Adrenal gland (tissue), 12 donors: Measurements from ENCODE around the gene SEC24D. TPM values are rescaled to one million over a fixed set of nuclear protein-coding genes. Genes with fewer than 3 reads are reported as not detected.
"Not testable (repeated sequence)": the region's sequence is repeated elsewhere in the genome, so short reads cannot be mapped to it uniquely, and the experiment has no call there.

ENCODE experiments used
- DNase-seq, 7 donors: peaks; one replicate each; pipeline ENCODE4 v3.0.0-alpha.2; 2019 to 2020
- H3K27ac ChIP-seq, 5 donors: fragments of 200-600 bp; sonication (generic) in 4 of 5; 1 replicate in 3 of 5; 2 replicates in 2 of 5; pipeline versions ENCODE4 v1.5.1 to v1.8.0; 2016 to 2020; ENCODE audit warnings: mild to moderate bottlenecking in 1 of 5
- H3K27me3 ChIP-seq: fragments of 200-600 bp; 2 replicates; pipeline ENCODE4 v1.8.0; 2021
- H3K36me3 ChIP-seq, 2 donors: fragments of 200-600 bp; replicated peaks in 1 of 2; 1 replicate in 1 of 2; 2 replicates in 1 of 2; pipeline versions ENCODE4 v1.5.1 to v1.8.0; 2018 to 2022
- H3K4me1 ChIP-seq, 2 donors: fragments of 200-600 bp; replicated peaks in 1 of 2; 1 replicate in 1 of 2; 2 replicates in 1 of 2; pipeline versions ENCODE4 v1.5.1 to v1.8.0; 2018 to 2021
- H3K4me3 ChIP-seq, 4 donors: fragments of 200-600 bp; sonication (generic) in 3 of 4; one replicate each; pipeline ENCODE4 v1.5.1; 2016 to 2018
- H3K9me3 ChIP-seq, 3 donors: fragments of 200-600 bp; sonication (generic) in 1 of 3; replicated peaks in 1 of 3; 1 replicate in 2 of 3; 2 replicates in 1 of 3; pipeline versions ENCODE4 v1.5.1 to v1.8.0; 2016 to 2021
- POLR2A ChIP-seq, 2 donors: fragments of 450-650 bp; IDR thresholded peaks; one replicate each; pipeline ENCODE4 v1.6.1; 2017; ENCODE audit warnings: antibody characterized with exemption in 2 of 2, mild to moderate bottlenecking in 2 of 2, moderate library complexity in 1 of 2
- WGBS, 4 donors: extraction: QIAGEN DNeasy Blood & Tissue Kit in 2 of 4; methylation state at CpG; one replicate each; pipeline versions ENCODE4 v1.1.5 to v1.1.7; 2013 to 2017; 5-methylcytosine and 5-hydroxymethylcytosine counted together
- intact Hi-C, 2 donors: fragments of 100-400 bp; cut with DNase I; formaldehyde crosslinking; loops; one replicate each; pipeline versions ENCODE4 v1.14.1 to v1.15.0; 2022 to 2023
- polyA plus RNA-seq, 3 donors: library from polyadenylated mRNA; stranded (reverse); fragments of 200-250 nt in 2 of 3; fragments of 350-450 nt in 1 of 3; fragmentation: Illumina TruSeq in 1 of 3; extraction: RNeasy Lipid Tissue Mini Kit (QIAGEN cat#74804) in 1 of 3; gene quantifications; one replicate each; pipeline ENCODE4 v1.2.3, GENCODE V29; 2013 to 2014
- total RNA-seq, 9 donors: library from RNA; depleted of rRNA in 4 of 9; stranded (reverse); fragments of >200 nt in 4 of 9; fragments of 120-200 nt in 1 of 9; fragmentation: NEBNext Ultra II Directional in 1 of 9; extraction: Animal tissue kit (Norgen Biotek cat#: 25700) in 1 of 9; gene quantifications; one replicate each; pipeline versions ENCODE4 v1.1.0 to v1.2.4, GENCODE V29; 2013 to 2023
- TF ChIP-seq, protein P1 (sequence below), 6 experiments: fragments of 450-650 bp in 4 of 6; fragments of 200-600 bp in 2 of 6; sonication (generic) in 1 of 6; IDR thresholded peaks; 1 replicate in 5 of 6; 2 replicates in 1 of 6; pipeline versions ENCODE4 v1.5.1 to v1.8.0; 2016 to 2021; ENCODE audit warnings: antibody characterized with exemption in 6 of 6, mild to moderate bottlenecking in 2 of 6, moderate library complexity in 1 of 6
- donor health status: healthy with polysubstance abuse.
- donor health status: Bipolar disorder and iron deficiency.
- donor health status: DM: yes; HTN: yes; CAD: no.
- donor health status: DM: no; HTN: no; CAD: no.
- donor health status: DM: no; HTN: no; CAD: no.
- donor health status: DM: yes; HTN: yes; CAD: no.

Gene SEC24D
- total and polyA plus RNA-seq, 12 donors = 5.3 to 93.6 (median 33.8) TPM

DNA sequence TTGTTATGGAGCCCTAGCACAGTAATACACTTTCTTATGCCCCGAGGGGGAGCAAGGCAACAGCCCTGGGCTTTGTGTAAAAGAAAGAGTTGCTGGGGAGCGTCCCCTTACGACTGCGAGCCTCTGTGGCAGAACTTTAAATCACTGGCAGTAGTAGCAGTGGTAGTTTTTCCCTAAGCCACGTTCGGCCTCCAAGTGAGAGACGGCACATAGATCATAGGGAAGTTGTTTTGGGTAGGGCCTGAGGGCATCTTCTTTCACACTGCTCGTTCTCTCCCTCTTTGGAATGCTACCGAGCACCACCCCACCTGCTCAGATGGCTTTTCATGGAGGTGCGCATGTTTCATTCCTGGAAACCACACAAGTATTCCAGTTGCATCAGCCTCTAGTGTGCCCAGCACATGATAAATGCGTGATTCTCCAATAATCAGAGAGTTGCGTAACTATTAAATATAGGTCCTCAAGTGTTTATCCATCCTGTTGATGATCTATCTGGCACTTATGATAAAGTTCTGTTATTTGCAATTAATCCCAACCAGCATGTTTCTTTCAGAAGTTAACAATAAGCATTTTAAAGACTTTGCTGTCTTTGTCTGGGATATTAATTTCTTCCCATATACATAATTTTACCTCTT is 45.7 kb upstream of the SEC24D start:
- DNase-seq = no peak
- TF ChIP-seq, protein P1, sequence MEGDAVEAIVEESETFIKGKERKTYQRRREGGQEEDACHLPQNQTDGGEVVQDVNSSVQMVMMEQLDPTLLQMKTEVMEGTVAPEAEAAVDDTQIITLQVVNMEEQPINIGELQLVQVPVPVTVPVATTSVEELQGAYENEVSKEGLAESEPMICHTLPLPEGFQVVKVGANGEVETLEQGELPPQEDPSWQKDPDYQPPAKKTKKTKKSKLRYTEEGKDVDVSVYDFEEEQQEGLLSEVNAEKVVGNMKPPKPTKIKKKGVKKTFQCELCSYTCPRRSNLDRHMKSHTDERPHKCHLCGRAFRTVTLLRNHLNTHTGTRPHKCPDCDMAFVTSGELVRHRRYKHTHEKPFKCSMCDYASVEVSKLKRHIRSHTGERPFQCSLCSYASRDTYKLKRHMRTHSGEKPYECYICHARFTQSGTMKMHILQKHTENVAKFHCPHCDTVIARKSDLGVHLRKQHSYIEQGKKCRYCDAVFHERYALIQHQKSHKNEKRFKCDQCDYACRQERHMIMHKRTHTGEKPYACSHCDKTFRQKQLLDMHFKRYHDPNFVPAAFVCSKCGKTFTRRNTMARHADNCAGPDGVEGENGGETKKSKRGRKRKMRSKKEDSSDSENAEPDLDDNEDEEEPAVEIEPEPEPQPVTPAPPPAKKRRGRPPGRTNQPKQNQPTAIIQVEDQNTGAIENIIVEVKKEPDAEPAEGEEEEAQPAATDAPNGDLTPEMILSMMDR (IDR thresholded peaks at IDR 0.05) = no peak
- TF ChIP-seq POLR2A (IDR thresholded peaks at IDR 0.05) = no peak
- Histone ChIP-seq H3K27ac (no peak overlapping the region), H3K36me3 (no peaks in the 10 kb centered on the region), H3K4me1 (no peaks in the 10 kb centered on the region), H3K27me3 (no peaks in the 10 kb centered on the region), H3K4me3 (no peak overlapping the region), H3K9me3 (no peaks in the 10 kb centered on the region)
- intact Hi-C loops = loop anchor here in 1 of 2 donors (10.0 kb wide), 1 partner anchor 107 kb away; no protein-coding TSS in a partner anchor
- WGBS, 4 donors = 81 to 90% (median 83%) methylated on average over 10 to 12 of the region's 12 CpGs

DNA sequence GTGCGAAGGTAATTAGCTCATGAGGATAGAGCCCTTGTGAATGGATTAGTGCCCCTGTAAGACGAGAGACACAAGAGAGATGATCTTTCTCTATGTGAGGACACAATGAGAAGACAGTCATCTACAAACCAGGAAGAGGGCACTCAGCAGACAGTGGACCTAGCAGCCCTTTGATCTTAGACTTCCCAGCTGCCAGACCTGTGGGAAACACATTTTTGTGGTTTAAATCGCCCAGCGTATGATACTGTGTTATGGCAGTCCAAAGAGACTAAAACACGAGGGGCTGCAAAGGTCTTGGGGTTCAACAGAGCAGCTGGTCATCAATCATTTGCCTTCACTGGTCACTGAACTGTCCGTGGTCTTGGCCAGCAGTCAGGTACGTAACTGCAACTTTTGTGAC is 43.5 kb upstream of the SEC24D start:
- Histone ChIP-seq H3K4me3 (no peak overlapping the region), H3K9me3 (no peaks in the 10 kb centered on the region), H3K36me3 (no peaks in the 10 kb centered on the region), H3K27ac (no peak overlapping the region), H3K4me1 (no peaks in the 10 kb centered on the region), H3K27me3 (no peaks in the 10 kb centered on the region)
- no peak for DNase-seq
- 78 to 81% (median 80%) methylated on average over 4 to 7 of the region's 7 CpGs for WGBS, 4 donors
- intact Hi-C loops = no loop called here
- TF ChIP-seq POLR2A (IDR thresholded peaks at IDR 0.05) = no peak
- TF ChIP-seq, protein P1 (IDR thresholded peaks at IDR 0.05) = no peak

DNA sequence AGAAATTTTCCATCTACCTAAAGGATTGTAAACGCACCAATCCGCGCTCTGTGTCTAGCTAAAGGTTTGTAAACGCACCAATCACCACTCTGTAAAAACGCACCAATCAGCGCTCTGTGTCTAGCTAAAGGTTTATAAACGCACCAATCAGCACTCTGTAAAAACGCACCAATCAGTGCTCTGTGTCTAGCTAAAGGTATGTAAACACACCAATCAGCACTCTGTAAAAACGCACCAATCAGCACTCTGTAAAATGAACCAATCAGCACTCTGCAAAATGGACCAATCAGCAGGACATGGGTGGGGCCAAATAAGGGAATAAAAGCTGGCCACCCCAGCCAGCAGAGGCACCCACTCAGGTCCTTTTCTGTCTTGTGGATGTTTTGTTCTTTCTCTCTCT is 42.6 kb upstream of the SEC24D start:
- H3K36me3 ChIP-seq, H3K4me3 ChIP-seq, H3K4me1 ChIP-seq, DNase-seq, H3K27ac ChIP-seq, H3K9me3 ChIP-seq, intact Hi-C loops, H3K27me3 ChIP-seq: not testable (repeated sequence)
- WGBS, 4 donors = 90 to 95% (median 94%) methylated on average over 9 of the region's 9 CpGs

GRCh38 chr4:118877797-118878196 is 41.9 kb upstream of the SEC24D start:
- DNase-seq = no peak
- H3K27ac ChIP-seq = no peak overlapping the region
- H3K27me3 ChIP-seq = no peaks in the 10 kb centered on the region
- intact Hi-C loops = no loop called here
- H3K36me3 ChIP-seq = no peaks in the 10 kb centered on the region
- WGBS, 4 donors = 88 to 93% (median 90%) methylated on average over 6 of the region's 6 CpGs
- no peaks in the 10 kb centered on the region for H3K4me1 ChIP-seq
- TF ChIP-seq, protein P1 (IDR thresholded peaks at IDR 0.05) = no peak
- no peak for TF ChIP-seq POLR2A (IDR thresholded peaks at IDR 0.05)
- no peaks in the 10 kb centered on the region for H3K9me3 ChIP-seq
- H3K4me3 ChIP-seq = no peak overlapping the region

GRCh38 chr4:118872181-118872580 is 36.3 kb upstream of the SEC24D start:
- WGBS, 4 donors = 74 to 81% (median 77%) methylated on average over 4 of the region's 4 CpGs
- Histone ChIP-seq H3K27me3 (no peaks in the 10 kb centered on the region), H3K4me1 (no peaks in the 10 kb centered on the region), H3K27ac (no peak overlapping the region), H3K9me3 (no peaks in the 10 kb centered on the region), H3K4me3 (no peak overlapping the region), H3K36me3 (no peaks in the 10 kb centered on the region)
- TF ChIP-seq POLR2A (IDR thresholded peaks at IDR 0.05) = no peak
- TF ChIP-seq, protein P1 (IDR thresholded peaks at IDR 0.05) = no peak
- DNase-seq = no peak
- intact Hi-C loops = no loop called here
